Transverse colon (tissue), 4 donors: ENCODE data around the gene PRR3. TPM values are rescaled to one million over a fixed set of nuclear protein-coding genes. Genes with fewer than 3 reads are reported as not detected.

Source experiments
- DNase-seq: peaks from one replicate; pipeline ENCODE4 v3.0.0-alpha.2; 2019
- H3K27ac ChIP-seq, 4 donors: fragments of 200-600 bp; sonication (generic); 2 replicates each; pipeline ENCODE4 v1.5.1; 2016 to 2018; ENCODE audit warnings: inconsistent platforms in 4 of 4
- H3K27me3 ChIP-seq: fragments of 200-600 bp; sonication (generic); 2 replicates; pipeline ENCODE4 v1.5.1; 2017; ENCODE audit warnings: inconsistent platforms
- H3K36me3 ChIP-seq, 4 donors: fragments of 200-600 bp; sonication (generic); 2 replicates each; pipeline ENCODE4 v1.5.1; 2017 to 2019; ENCODE audit warnings: inconsistent platforms in 4 of 4
- H3K4me1 ChIP-seq, 4 donors: fragments of 200-600 bp; sonication (generic); 2 replicates each; pipeline ENCODE4 v1.5.1; 2017 to 2020; ENCODE audit warnings: inconsistent platforms in 4 of 4
- H3K4me3 ChIP-seq, 4 donors: fragments of 200-600 bp; sonication (generic); 1 replicate in 1 of 4; 2 replicates in 3 of 4; pipeline versions ENCODE4 v1.5.1 to v1.6.1; 2017 to 2019; ENCODE audit warnings: inconsistent platforms in 4 of 4
- H3K9me3 ChIP-seq, 2 donors: fragments of 200-600 bp; sonication (generic); 2 replicates each; pipeline ENCODE4 v1.5.1; 2017 to 2019; ENCODE audit warnings: inconsistent platforms in 2 of 2
- EP300 ChIP-seq: sonication (generic); formaldehyde crosslinking; IDR thresholded peaks from one replicate; pipeline ENCODE4 v1.6.1; 2017; ENCODE audit warnings: antibody characterized with exemption, low read depth
- POLR2A ChIP-seq: fragments of 450-650 bp; IDR thresholded peaks from one replicate; pipeline ENCODE4 v1.6.1; 2016; ENCODE audit warnings: antibody characterized with exemption, mild to moderate bottlenecking, moderate library complexity
- POLR2AphosphoS5 ChIP-seq, 3 donors: sonication (generic); formaldehyde crosslinking; IDR thresholded peaks; one replicate each; pipeline ENCODE4 v1.6.1; 2016; ENCODE audit warnings: antibody characterized with exemption in 3 of 3
- WGBS, 2 donors: methylation state at CpG; one replicate each; pipeline ENCODE4 v1.1.5; 2018; ENCODE audit warnings: low coverage in 1 of 2; 5-methylcytosine and 5-hydroxymethylcytosine counted together
- in situ Hi-C, 4 donors: fragments of 200-750 bp; cut with MboI; loops; one replicate each; pipeline versions ENCODE4 v1.15.0 to v1.15.1; 2017; ENCODE audit warnings: low sequenced_read_pairs in 3 of 4, low pct_ligation_motif_present in 1 of 4, low pct_unique_long_range_greater_than_20kb in 1 of 4
- intact Hi-C: fragments of 100-400 bp; cut with DNase I; formaldehyde crosslinking; loops from one replicate; pipeline ENCODE4 v1.15.1; 2023; ENCODE audit warnings: low total_unique reads
- total RNA-seq, 4 donors: library from RNA; depleted of rRNA; stranded (reverse); fragments of >200 nt; gene quantifications; one replicate each; pipeline ENCODE4 v1.1.0, GENCODE V29; 2016
- TF ChIP-seq, protein P1 (sequence below), 5 experiments: fragments of 200-600 bp in 3 of 5; fragments of 450-650 bp in 2 of 5; sonication (generic) in 3 of 5; IDR thresholded peaks; 1 replicate in 2 of 5; 2 replicates in 3 of 5; pipeline ENCODE4 v1.5.1; 2016 to 2017; ENCODE audit warnings: antibody characterized with exemption in 5 of 5, inconsistent platforms in 3 of 5, mild to moderate bottlenecking in 2 of 5, moderate library complexity in 1 of 5

PRR3 gene
- total RNA-seq, 4 donors from 2014 or later, result 2.2 to 10.1 (median 5.0) TPM

DNA sequence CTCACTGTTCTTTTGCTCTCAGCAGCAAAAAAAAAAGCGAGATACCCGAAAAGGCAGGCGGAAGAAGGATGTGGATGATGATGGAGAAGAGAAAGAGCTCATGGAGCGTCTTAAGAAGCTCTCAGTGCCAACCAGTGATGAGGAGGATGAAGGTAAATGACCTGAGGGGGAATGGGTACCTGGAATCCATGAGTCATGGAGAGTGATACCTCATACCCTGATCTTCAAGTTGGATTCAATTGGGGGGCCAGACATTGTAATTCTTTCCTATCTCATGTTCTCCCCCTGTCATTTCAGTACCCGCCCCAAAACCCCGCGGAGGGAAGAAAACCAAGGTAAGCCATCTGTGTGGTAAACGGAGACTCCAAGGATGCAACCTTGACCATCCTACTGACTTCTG lies 21.0 kb downstream of the PRR3 start:
- 93 to 95% methylated on average over 8 of the region's 8 CpGs for WGBS, 2 donors
- Histone ChIP-seq H3K27me3 (no peaks in the 10 kb centered on the region), H3K9me3 (no peaks in the 10 kb centered on the region), H3K27ac (no peak overlapping the region), H3K36me3 (peaks cover 0 to 56% (median 30%) of the 10 kb centered on the region in 4 donors), H3K4me1 (peaks cover under 1 to 8% (median 8%) of the 10 kb centered on the region in 4 donors), H3K4me3 (no peak overlapping the region)
- no peak for DNase-seq
- intact Hi-C loops (no loop called here), in situ Hi-C loops (no loop called here)
- TF ChIP-seq EP300 (no peak), POLR2A (no peak), POLR2AphosphoS5 (IDR thresholded peaks at IDR 0.05) (no peak)
- TF ChIP-seq, protein P1, sequence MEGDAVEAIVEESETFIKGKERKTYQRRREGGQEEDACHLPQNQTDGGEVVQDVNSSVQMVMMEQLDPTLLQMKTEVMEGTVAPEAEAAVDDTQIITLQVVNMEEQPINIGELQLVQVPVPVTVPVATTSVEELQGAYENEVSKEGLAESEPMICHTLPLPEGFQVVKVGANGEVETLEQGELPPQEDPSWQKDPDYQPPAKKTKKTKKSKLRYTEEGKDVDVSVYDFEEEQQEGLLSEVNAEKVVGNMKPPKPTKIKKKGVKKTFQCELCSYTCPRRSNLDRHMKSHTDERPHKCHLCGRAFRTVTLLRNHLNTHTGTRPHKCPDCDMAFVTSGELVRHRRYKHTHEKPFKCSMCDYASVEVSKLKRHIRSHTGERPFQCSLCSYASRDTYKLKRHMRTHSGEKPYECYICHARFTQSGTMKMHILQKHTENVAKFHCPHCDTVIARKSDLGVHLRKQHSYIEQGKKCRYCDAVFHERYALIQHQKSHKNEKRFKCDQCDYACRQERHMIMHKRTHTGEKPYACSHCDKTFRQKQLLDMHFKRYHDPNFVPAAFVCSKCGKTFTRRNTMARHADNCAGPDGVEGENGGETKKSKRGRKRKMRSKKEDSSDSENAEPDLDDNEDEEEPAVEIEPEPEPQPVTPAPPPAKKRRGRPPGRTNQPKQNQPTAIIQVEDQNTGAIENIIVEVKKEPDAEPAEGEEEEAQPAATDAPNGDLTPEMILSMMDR (IDR thresholded peaks at IDR 0.05), result no peak

DNA sequence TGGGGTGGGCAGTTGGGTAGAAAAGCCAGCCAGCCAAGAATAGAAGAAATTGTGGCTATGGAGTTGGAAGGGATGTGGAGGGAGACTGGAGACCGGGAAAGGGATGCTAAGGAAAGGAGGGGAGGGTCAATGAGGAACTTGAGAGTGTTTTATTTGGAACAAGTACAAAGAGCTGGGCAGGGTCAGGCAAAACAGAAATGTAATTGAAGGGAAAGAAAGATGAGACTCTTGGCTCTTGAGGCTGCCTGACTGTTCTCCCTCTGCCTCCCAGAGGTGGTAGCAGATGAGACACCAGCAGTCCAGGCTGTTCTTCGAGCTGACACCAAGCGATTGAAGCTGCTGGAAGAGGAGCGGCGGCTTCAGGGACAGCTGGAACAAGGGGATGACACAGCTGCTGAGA lies 26.8 kb downstream of the PRR3 start:
- peaks cover 0 to 92% (median 46%) of the 10 kb centered on the region in 4 donors for H3K36me3 ChIP-seq
- no peaks in the 10 kb centered on the region for H3K27me3 ChIP-seq
- intact Hi-C loops, result no loop called here
- H3K4me3 ChIP-seq, result no peak overlapping the region
- WGBS, 2 donors, result 50 to 87% methylated on average over 1 to 5 of the region's 5 CpGs
- TF ChIP-seq POLR2AphosphoS5 (IDR thresholded peaks at IDR 0.05) (no peak), EP300 (no peak), POLR2A (no peak)
- TF ChIP-seq, protein P1 (IDR thresholded peaks at IDR 0.05), result no peak
- DNase-seq, result no peak
- no peak overlapping the region for H3K27ac ChIP-seq
- H3K4me1 ChIP-seq, result no peaks in the 10 kb centered on the region
- in situ Hi-C loops, result no loop called here
- H3K9me3 ChIP-seq, result no peaks in the 10 kb centered on the region

DNA sequence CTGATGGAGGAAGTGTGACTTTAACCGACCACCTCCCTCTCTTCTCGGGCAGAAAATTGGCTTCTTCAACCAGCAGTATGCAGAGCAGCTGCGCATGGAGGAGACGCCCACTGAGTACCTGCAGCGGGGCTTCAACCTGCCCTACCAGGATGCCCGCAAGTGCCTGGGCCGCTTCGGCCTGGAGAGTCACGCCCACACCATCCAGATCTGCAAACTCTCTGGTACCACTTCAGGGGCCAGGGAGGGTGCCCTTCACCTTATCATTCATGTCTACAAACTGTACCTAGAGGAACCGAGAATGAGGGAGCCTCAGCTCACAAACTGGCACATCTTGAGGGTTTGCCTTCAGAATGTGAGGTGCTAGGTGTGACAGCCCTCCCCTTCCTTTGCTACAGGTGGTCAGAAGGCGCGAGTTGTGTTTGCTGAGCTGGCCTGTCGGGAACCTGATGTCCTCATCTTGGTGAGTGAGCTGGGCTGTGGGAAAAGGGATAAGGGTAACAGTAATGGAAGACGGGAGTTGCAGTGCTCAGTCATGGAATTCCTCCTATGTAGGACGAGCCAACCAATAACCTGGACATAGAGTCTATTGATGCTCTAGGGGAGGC lies 32.8 kb downstream of the PRR3 start:
- TF ChIP-seq EP300, result no peak
- Histone ChIP-seq H3K36me3 (peaks cover 0 to 54% (median 26%) of the 10 kb centered on the region in 4 donors), H3K9me3 (no peaks in the 10 kb centered on the region), H3K4me1 (no peaks in the 10 kb centered on the region), H3K27me3 (no peaks in the 10 kb centered on the region), H3K27ac (no peak overlapping the region), H3K4me3 (no peak overlapping the region)
- intact Hi-C loops, result no loop called here
- DNase-seq, result no peak
- in situ Hi-C loops, result no loop called here
- WGBS, 2 donors, result 67 to 91% methylated on average over 3 to 15 of the region's 15 CpGs

DNA sequence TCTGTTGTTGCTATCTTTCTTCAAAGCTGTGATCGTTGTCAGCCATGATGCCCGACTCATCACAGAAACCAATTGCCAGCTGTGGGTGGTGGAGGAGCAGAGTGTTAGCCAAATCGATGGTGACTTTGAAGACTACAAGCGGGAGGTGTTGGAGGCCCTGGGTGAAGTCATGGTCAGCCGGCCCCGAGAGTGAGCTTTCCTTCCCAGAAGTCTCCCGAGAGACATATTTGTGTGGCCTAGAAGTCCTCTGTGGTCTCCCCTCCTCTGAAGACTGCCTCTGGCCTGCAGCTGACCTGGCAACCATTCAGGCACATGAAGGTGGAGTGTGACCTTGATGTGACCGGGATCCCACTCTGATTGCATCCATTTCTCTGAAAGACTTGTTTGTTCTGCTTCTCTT lies 33.4 kb downstream of the PRR3 start:
- no peaks in the 10 kb centered on the region for H3K9me3 ChIP-seq
- no peak overlapping the region for H3K27ac ChIP-seq
- H3K36me3 ChIP-seq, result peaks cover 0 to 48% (median 23%) of the 10 kb centered on the region in 4 donors
- no peaks in the 10 kb centered on the region for H3K27me3 ChIP-seq
- H3K4me3 ChIP-seq, result no peak overlapping the region
- H3K4me1 ChIP-seq, result no peaks in the 10 kb centered on the region
- intact Hi-C loops (no loop called here), in situ Hi-C loops (no loop called here)
- TF ChIP-seq POLR2A, result no peak
- TF ChIP-seq POLR2AphosphoS5 (IDR thresholded peaks at IDR 0.05), result no peak
- TF ChIP-seq, protein P1 (IDR thresholded peaks at IDR 0.05), result no peak
- TF ChIP-seq EP300, result no peak
- WGBS, 2 donors, result 84 to 86% methylated on average over 4 to 8 of the region's 8 CpGs
- DNase-seq, result no peak

DNA sequence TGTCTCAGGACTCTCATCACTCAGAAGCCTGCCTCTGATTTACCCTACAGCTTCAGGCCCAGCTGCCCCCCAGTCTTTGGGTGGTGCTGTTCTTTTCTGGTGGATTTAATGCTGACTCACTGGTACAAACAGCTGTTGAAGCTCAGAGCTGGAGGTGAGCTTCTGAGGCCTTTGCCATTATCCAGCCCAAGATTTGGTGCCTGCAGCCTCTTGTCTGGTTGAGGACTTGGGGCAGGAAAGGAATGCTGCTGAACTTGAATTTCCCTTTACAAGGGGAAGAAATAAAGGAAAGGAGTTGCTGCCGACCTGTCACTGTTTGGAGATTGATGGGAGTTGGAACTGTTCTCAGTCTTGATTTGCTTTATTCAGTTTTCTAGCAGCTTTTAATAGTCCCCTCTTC lies 33.9 kb downstream of the PRR3 start:
- intact Hi-C loops, result no loop called here
- no peaks in the 10 kb centered on the region for H3K9me3 ChIP-seq
- no peak for DNase-seq
- H3K4me3 ChIP-seq, result no peak overlapping the region
- H3K27ac ChIP-seq, result no peak overlapping the region
- peaks cover 0 to 43% (median 21%) of the 10 kb centered on the region in 4 donors for H3K36me3 ChIP-seq
- no peak for TF ChIP-seq POLR2AphosphoS5 (IDR thresholded peaks at IDR 0.05)
- TF ChIP-seq, protein P1 (IDR thresholded peaks at IDR 0.05), result no peak
- no peak for TF ChIP-seq POLR2A
- no peak for TF ChIP-seq EP300
- no peaks in the 10 kb centered on the region for H3K4me1 ChIP-seq
- no peaks in the 10 kb centered on the region for H3K27me3 ChIP-seq
- WGBS, 2 donors, result 50 to 61% methylated on average over 1 of the region's 1 CpG
- in situ Hi-C loops, result no loop called here
